Fibroblast of peridontal ligament (primary cell): ENCODE results near the gene TNKS2.
"Not testable (repeated sequence)": the region's sequence is repeated elsewhere in the genome, so short reads cannot be mapped to it uniquely, and the experiment has no call there.

ENCODE experiments used
- DNase-seq: peaks from one replicate; pipeline ENCODE4 v3.0.0-alpha.2; 2010; ENCODE audit errors: extremely low read depth

Gene TNKS2

DNA sequence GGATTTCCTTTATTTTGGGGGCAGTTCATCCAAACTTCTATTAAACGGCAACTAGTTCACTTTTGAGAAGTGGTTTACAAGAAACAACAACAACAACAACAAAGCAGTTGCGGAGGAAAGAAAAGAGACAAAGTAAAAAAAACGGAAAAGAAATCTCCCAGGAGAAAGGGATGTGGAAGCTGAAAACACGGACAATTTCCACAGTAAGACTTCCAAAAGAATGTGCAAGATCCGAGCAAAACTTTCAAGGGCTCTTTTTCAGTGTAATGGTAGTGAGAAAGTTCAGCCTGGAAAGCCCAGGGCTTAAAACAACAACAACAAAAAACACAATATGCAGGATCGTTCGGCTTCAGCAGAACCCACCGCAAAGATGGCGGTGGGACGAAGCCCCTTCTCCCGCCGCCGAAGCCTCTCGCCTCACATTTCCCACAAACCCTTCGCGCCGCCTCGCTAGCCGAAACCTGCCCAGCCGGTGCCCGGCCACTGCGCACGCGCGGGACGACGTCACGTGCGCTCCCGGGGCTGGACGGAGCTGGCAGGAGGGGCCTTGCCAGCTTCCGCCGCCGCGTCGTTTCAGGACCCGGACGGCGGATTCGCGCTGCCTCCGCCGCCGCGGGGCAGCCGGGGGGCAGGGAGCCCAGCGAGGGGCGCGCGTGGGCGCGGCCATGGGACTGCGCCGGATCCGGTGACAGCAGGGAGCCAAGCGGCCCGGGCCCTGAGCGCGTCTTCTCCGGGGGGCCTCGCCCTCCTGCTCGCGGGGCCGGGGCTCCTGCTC, at the start of gene TNKS2:
Gene TNKS2, plus strand, starts transcription at position 553 of the 775 bp plus-strand sequence. CDS start 265 bp downstream, outside the sequence.
- DNase-seq = peak; percentile 90

GRCh38 chr10:91749592-91749991, 48.6 kb upstream of the TNKS2 start:
- not testable (repeated sequence) for DNase-seq

DNA sequence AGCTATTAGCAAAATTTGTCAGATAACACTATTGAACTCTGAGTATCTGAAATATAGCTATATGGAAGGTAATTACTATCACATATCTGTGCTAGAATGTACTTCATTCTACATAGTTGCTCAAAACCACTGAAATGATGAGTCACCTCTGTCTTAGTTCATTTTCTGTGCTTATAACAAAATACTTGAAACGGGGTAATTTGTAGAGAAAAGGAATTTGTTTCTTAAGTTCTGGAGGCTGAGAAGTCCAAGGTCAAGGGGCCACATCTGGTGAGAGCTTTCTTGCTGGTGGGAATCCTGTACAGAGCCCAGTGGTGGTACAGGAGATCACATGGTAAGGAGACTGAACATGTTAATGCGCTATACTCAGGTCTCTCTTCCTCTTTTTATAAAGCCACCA, 41.9 kb upstream of the TNKS2 start:
- DNase-seq = peak; percentile 85

DNA sequence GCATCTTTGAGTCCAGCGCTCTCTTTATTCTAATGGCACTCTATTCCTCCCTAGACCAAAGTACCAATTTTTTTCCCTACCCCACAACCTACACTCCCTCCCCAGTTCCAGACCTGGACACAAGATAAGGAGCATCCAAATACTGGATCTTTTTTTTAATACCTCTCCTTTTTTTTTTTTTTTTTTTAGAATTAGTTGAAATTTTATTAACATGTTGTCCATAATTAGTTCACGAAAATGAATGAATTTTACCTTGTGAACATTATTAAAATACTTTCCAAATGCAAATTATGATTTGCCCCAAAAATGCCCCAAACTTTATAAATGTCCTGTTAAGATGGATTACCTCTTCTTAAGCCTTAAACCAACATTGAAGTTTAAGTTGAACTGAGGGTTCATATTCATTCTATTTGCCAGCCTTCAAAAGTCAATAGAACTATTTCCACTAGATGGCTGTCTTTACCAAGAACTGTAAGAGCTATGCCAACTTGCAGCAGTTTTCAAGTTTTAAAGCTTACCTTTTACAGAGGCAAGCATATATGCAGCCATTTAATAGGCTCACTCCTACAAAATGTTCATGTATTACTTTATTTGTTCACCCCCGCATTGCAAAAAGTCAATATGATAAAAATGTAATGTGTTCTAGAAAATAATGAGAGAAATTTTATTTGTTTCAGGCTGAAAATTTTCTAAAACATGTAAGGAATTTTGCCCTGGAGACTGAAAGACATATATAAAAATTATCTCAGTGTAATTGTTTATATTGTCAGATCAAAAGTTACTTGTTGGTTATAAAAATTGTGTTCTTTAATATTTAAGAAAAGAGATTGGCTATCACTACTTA, 39.7 kb upstream of the TNKS2 start:
- DNase-seq = peak; percentile 85

- no peak for DNase-seq
Observed at GRCh38 chr10:91759581-91759986, 38.6 kb upstream of the TNKS2 start.

DNA sequence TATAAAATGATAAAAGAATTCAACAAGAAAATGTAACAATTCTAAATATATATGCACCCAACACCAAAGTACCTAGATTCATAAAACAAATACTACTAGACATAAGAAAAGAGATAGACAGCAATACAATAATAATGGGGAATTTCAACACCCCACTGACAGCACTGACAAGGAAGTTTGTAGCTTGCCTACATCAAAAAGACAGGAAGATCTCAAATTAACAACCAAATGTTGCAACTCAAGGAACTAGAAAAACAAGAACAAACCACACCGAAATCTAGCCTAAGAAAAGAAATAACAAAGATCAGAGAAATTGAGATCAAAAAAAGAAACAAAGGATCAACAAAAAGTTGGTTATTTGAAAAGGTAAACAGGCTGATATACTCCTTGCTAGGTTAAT, 36.5 kb upstream of the TNKS2 start:
- no peak for DNase-seq

GRCh38 chr10:91762878-91763277, 35.3 kb upstream of the TNKS2 start:
- DNase-seq = no peak

GRCh38 chr10:91766676-91767075, 31.6 kb upstream of the TNKS2 start:
- no peak for DNase-seq

- DNase-seq = peak; percentile 6
Observed at GRCh38 chr10:91768123-91768522, 30.1 kb upstream of the TNKS2 start.

DNA sequence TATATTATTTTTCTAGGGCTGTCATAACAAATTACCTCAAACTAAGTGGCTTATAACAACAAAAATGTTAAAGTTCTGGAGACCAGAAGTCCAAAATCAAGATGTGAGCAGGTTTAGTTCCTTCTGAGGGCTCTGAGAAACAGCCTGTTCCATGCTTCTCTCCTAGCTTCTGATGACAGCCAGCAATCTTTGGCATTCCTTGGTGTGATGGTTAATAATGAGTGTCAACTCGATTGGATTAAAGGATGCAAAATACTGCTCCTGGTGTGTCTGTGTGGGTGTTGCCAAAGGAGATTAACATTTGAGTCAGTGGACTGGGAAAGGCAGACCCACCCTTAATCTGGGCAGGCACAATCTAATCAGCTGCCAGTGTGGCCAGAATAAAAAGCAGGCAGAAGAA, 26.3 kb upstream of the TNKS2 start:
- no peak for DNase-seq

- no peak for DNase-seq
Observed at GRCh38 chr10:91772461-91772860, 25.8 kb upstream of the TNKS2 start.

- no peak for DNase-seq
Observed at GRCh38 chr10:91772869-91773268, 25.4 kb upstream of the TNKS2 start.

GRCh38 chr10:91774571-91774970, 23.7 kb upstream of the TNKS2 start:
- DNase-seq = no peak

DNA sequence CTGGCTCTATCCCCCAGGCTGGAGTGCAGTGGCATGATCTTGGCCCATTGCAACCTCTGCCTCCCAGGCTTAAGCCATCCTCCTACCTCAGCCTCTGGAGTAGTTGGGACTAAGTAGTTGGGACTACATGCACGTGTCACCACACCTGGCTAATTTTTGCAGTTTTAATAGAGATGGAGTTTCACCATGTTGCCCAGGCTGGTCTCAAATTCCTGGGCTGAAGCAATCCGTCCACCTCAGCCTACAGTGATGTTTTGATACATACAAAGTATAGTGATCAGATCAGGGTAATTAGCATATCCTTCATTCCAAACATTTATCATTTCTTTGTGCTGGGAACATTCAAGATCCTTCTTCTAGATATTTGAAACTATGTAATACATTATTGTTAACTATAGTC, 22.5 kb upstream of the TNKS2 start:
- DNase-seq = no peak

DNA sequence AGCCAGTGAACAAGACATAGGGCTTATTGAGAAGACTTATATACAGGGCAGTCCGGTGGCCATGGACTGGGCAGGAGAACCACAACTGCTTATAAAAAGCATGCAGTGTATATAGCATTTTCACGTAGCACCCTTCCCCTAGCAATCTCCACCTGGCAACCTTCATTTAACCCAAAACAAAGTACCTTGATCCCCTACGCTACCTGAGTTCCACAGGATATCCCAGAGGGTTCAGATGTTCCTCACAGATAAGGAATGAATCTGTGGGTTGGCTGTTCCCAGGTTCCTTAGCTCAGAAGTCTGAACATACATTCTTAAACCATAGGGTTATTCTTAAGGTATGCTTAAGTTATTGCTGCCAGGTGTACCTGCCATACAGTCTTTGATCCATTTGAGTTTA, 22.0 kb upstream of the TNKS2 start:
- no peak for DNase-seq

- no peak for DNase-seq
Observed at GRCh38 chr10:91778485-91778884, 19.7 kb upstream of the TNKS2 start.

GRCh38 chr10:91779011-91779605, 19.1 kb upstream of the TNKS2 start:
- peak; percentile 22 for DNase-seq

- no peak for DNase-seq
Observed at GRCh38 chr10:91782539-91782938, 15.7 kb upstream of the TNKS2 start.

GRCh38 chr10:91785830-91786229, 12.4 kb upstream of the TNKS2 start:
- no peak for DNase-seq

DNA sequence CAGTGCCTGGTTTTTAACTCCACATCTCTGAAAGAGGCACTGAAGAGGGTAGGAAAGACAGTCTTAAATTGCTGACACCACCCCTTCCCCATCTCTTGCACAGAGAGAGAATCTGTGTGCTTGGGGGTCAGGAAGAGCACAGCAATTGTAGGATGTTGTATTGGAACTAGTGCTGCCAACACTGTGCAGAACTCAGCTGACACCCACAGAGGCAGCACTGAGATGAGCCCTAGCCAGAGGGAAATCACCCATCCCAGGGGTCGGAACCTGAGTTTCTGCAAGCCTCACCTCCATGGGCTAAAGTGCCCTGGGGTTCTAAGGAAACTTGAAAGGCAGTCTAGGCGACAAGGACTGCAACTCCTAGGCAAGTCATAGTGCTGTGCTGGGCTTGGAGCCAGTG, 11.0 kb upstream of the TNKS2 start:
- no peak for DNase-seq

DNA sequence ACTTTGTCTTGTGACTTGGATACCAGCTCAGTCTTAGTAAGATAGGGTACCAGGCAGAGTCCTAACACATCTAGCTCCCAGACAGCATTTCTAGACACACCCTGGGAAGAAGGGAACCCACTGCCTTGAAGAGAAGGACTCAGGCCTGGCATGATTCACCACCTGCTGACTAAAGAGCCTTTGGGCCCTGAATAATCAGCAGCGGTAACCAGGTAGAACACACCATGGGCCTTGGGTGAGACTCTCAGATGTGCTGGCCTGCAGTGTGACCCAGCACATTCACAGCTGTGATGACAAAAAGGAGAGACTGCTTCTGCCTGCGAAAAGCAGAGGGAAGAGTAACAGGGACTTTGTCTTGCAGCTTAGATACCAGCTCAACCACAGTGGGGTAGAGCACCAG, 10.4 kb upstream of the TNKS2 start:
- DNase-seq = no peak

- DNase-seq = no peak
Observed at GRCh38 chr10:91788527-91788926, 9.7 kb upstream of the TNKS2 start.
